CD4-positive, CD25-positive, alpha-beta regulatory T cell (primary cell): ENCODE measurements around the gene PYGB. TPM values are rescaled to one million over a fixed set of nuclear protein-coding genes. Genes with fewer than 3 reads are reported as not detected.
A peak's percentile ranks its signal among the peaks of the same experiment; 100 is the strongest.

Source experiments
- ATAC-seq, 2 donors: fragments of 150-1000 bp; cut with Tn5 transposase; one replicate each; pipeline ENCODE4 v1.10.0; 2021; ENCODE audit warnings: low read depth in 2 of 2, moderate number of reproducible peaks in 2 of 2, moderate library complexity in 1 of 2
- DNase-seq, 3 donors: peaks; one replicate each; pipeline versions ENCODE4 v3.0.0 to v3.0.0-alpha.2; 2012 to 2022; ENCODE audit warnings: mixed read lengths in 1 of 3
- H3K27ac ChIP-seq: one replicate; pipeline ENCODE4 v1.7.0; 2013; ENCODE audit warnings: mild to moderate bottlenecking, low read length; ENCODE audit not compliant: insufficient read depth, poor library complexity, severe bottlenecking
- H3K27me3 ChIP-seq: one replicate; pipeline ENCODE4 v1.7.0; 2013; ENCODE audit warnings: low read length; ENCODE audit not compliant: control insufficient read depth, insufficient read depth
- H3K36me3 ChIP-seq: one replicate; pipeline ENCODE4 v1.7.0; 2013; ENCODE audit warnings: mild to moderate bottlenecking, low read length, moderate library complexity; ENCODE audit not compliant: control insufficient read depth, insufficient read depth
- H3K4me1 ChIP-seq: 2 replicates; pipeline ENCODE4 v1.7.0; 2013; ENCODE audit warnings: mild to moderate bottlenecking, low read length; ENCODE audit not compliant: insufficient read depth, control insufficient read depth, poor library complexity, severe bottlenecking
- H3K4me3 ChIP-seq: one replicate; pipeline ENCODE4 v1.7.0; 2013; ENCODE audit warnings: low read depth, mild to moderate bottlenecking, low read length, moderate library complexity
- H3K9me3 ChIP-seq, 2 experiments: 1 replicate in 1 of 2; 2 replicates in 1 of 2; pipeline ENCODE4 v1.7.0; 2013; ENCODE audit warnings: low read length in 2 of 2, mild to moderate bottlenecking in 1 of 2, moderate library complexity in 1 of 2; ENCODE audit not compliant: control insufficient read depth in 2 of 2
- H3K27ac Mint-ChIP-seq, 3 donors: one replicate each; pipeline ENCODE4 v1.8.0; 2020 to 2022; ENCODE audit warnings: mild to moderate bottlenecking in 3 of 3, mixed read lengths in 3 of 3, moderate library complexity in 2 of 3
- H3K27me3 Mint-ChIP-seq: one replicate; pipeline ENCODE4 v1.8.0; 2022; ENCODE audit warnings: mild to moderate bottlenecking, mixed read lengths
- H3K36me3 Mint-ChIP-seq: one replicate; pipeline ENCODE4 v1.8.0; 2020; ENCODE audit warnings: mixed read lengths
- H3K4me1 Mint-ChIP-seq, 4 donors: one replicate each; pipeline ENCODE4 v1.8.0; 2020 to 2022; ENCODE audit warnings: mixed read lengths in 4 of 4, mild to moderate bottlenecking in 1 of 4
- H3K4me3 Mint-ChIP-seq, 4 donors: one replicate each; pipeline ENCODE4 v1.8.0; 2020 to 2022; ENCODE audit warnings: mild to moderate bottlenecking in 4 of 4, mixed read lengths in 4 of 4, moderate library complexity in 3 of 4
- H3K9me3 Mint-ChIP-seq, 7 donors: one replicate each; pipeline ENCODE4 v1.8.0; 2020 to 2022; ENCODE audit warnings: mixed read lengths in 7 of 7, mild to moderate bottlenecking in 3 of 7, moderate library complexity in 2 of 7
- polyA plus RNA-seq, 4 donors: library from polyadenylated mRNA; unstranded; fragments of 300-500 nt; fragmentation: Illumina TruSeq; gene quantifications; one replicate each; pipeline ENCODE4 v1.2.3, GENCODE V29; 2021
- total RNA-seq: library from RNA; stranded (reverse); gene quantifications from one replicate; pipeline ENCODE4 v1.2.3, GENCODE V29; 2022

PYGB gene
- total and polyA plus RNA-seq, 5 donors from 2014 or later = 37.2 to 64.6 (median 45.4) TPM

- Histone ChIP-seq H3K36me3 (no peaks in the 10 kb centered on the region), H3K4me1 (peaks cover 31% of the 10 kb centered on the region), H3K9me3 (no peaks in the 10 kb centered on the region), H3K27ac (no peak overlapping the region), H3K27me3 (no peaks in the 10 kb centered on the region), H3K4me3 (peak overlapping the region; percentile 58)
- no peak for ATAC-seq
- peaks cover 19 to 77% (median 46%) of the 10 kb centered on the region in 4 donors for H3K4me1 Mint-ChIP-seq
- no peak for DNase-seq
- H3K27ac Mint-ChIP-seq = peak overlapping the region in 1 of 3 donors; percentile 56
- H3K27me3 Mint-ChIP-seq = no peaks in the 10 kb centered on the region
- H3K4me3 Mint-ChIP-seq = peak overlapping the region; percentile 95 to 98 (median 96)
- no peaks in the 10 kb centered on the region for H3K36me3 Mint-ChIP-seq
- H3K9me3 Mint-ChIP-seq = no peaks in the 10 kb centered on the region
Observed at GRCh38 chr20:25250508-25250907, 2.6 kb downstream of the PYGB start.

- Histone ChIP-seq H3K27me3 (no peaks in the 10 kb centered on the region), H3K4me3 (no peak overlapping the region), H3K4me1 (peaks cover 31% of the 10 kb centered on the region), H3K36me3 (no peaks in the 10 kb centered on the region), H3K9me3 (no peaks in the 10 kb centered on the region), H3K27ac (no peak overlapping the region)
- peak overlapping the region; percentile 95 to 98 (median 96) for H3K4me3 Mint-ChIP-seq
- no peaks in the 10 kb centered on the region for H3K36me3 Mint-ChIP-seq
- ATAC-seq (no peak), DNase-seq (no peak)
- H3K27me3 Mint-ChIP-seq = no peaks in the 10 kb centered on the region
- H3K27ac Mint-ChIP-seq = peak overlapping the region in 1 of 3 donors; percentile 56
- peaks cover 19 to 82% (median 47%) of the 10 kb centered on the region in 4 donors for H3K4me1 Mint-ChIP-seq
- no peaks in the 10 kb centered on the region for H3K9me3 Mint-ChIP-seq
Observed at GRCh38 chr20:25251019-25251418, 3.1 kb downstream of the PYGB start.

GRCh38 chr20:25251558-25251957 lies 3.7 kb downstream of the PYGB start:
- Histone ChIP-seq H3K36me3 (no peaks in the 10 kb centered on the region), H3K4me3 (no peak overlapping the region), H3K9me3 (no peaks in the 10 kb centered on the region), H3K27ac (no peak overlapping the region), H3K27me3 (no peaks in the 10 kb centered on the region), H3K4me1 (peaks cover 31% of the 10 kb centered on the region)
- no peaks in the 10 kb centered on the region for H3K27me3 Mint-ChIP-seq
- ATAC-seq (no peak), DNase-seq (no peak)
- H3K4me1 Mint-ChIP-seq = peaks cover 19 to 82% (median 45%) of the 10 kb centered on the region in 4 donors
- no peaks in the 10 kb centered on the region for H3K36me3 Mint-ChIP-seq
- H3K27ac Mint-ChIP-seq = peak overlapping the region in 2 of 3 donors; percentile 56 to 73
- no peaks in the 10 kb centered on the region for H3K9me3 Mint-ChIP-seq
- H3K4me3 Mint-ChIP-seq = peak overlapping the region in 3 of 4 donors; percentile 30 to 98 (median 95)

- DNase-seq (no peak), ATAC-seq (no peak)
- H3K36me3 ChIP-seq = no peaks in the 10 kb centered on the region
- no peaks in the 10 kb centered on the region for H3K27me3 ChIP-seq
- Mint-ChIP-seq H3K9me3 (no peaks in the 10 kb centered on the region), H3K27me3 (no peaks in the 10 kb centered on the region), H3K27ac (peak overlapping the region in 2 of 3 donors; percentile 56 to 73), H3K4me3 (peak overlapping the region in 1 of 4 donors; percentile 98), H3K36me3 (no peaks in the 10 kb centered on the region), H3K4me1 (peaks cover 19 to 81% (median 40%) of the 10 kb centered on the region in 4 donors)
- H3K27ac ChIP-seq = no peak overlapping the region
- H3K4me3 ChIP-seq = no peak overlapping the region
- peaks cover 25% of the 10 kb centered on the region for H3K4me1 ChIP-seq
- H3K9me3 ChIP-seq = no peaks in the 10 kb centered on the region
Observed at GRCh38 chr20:25252230-25252651, 4.4 kb downstream of the PYGB start.

- ATAC-seq (no peak), DNase-seq (no peak)
- peak overlapping the region in 1 of 3 donors; percentile 73 for H3K27ac Mint-ChIP-seq
- H3K36me3 ChIP-seq = no peaks in the 10 kb centered on the region
- H3K36me3 Mint-ChIP-seq = no peaks in the 10 kb centered on the region
- H3K27me3 ChIP-seq = no peaks in the 10 kb centered on the region
- peaks cover 22% of the 10 kb centered on the region for H3K4me1 ChIP-seq
- H3K4me1 Mint-ChIP-seq = peaks cover 19 to 84% (median 43%) of the 10 kb centered on the region in 4 donors
- H3K27ac ChIP-seq = no peak overlapping the region
- no peak overlapping the region for H3K4me3 ChIP-seq
- no peaks in the 10 kb centered on the region for H3K27me3 Mint-ChIP-seq
- H3K9me3 ChIP-seq = no peaks in the 10 kb centered on the region
- peak overlapping the region in 1 of 4 donors; percentile 98 for H3K4me3 Mint-ChIP-seq
- H3K9me3 Mint-ChIP-seq = no peaks in the 10 kb centered on the region
Observed at GRCh38 chr20:25252686-25253421, 5.0 kb downstream of the PYGB start.

- Mint-ChIP-seq H3K27me3 (no peaks in the 10 kb centered on the region), H3K4me3 (peak overlapping the region in 1 of 4 donors; percentile 38), H3K4me1 (peaks cover 18 to 90% (median 44%) of the 10 kb centered on the region in 4 donors), H3K9me3 (no peaks in the 10 kb centered on the region), H3K27ac (peak overlapping the region in 1 of 3 donors; percentile 32), H3K36me3 (peaks cover 1% of the 10 kb centered on the region)
- no peak for ATAC-seq
- Histone ChIP-seq H3K4me1 (peaks cover 18% of the 10 kb centered on the region), H3K4me3 (no peak overlapping the region), H3K27me3 (no peaks in the 10 kb centered on the region), H3K9me3 (no peaks in the 10 kb centered on the region), H3K36me3 (no peaks in the 10 kb centered on the region), H3K27ac (no peak overlapping the region)
- no peak for DNase-seq
Observed at GRCh38 chr20:25253606-25254275, 5.9 kb downstream of the PYGB start.

GRCh38 chr20:25254571-25254970 lies 6.7 kb downstream of the PYGB start:
- DNase-seq (no peak), ATAC-seq (no peak)
- peak overlapping the region; percentile 23 to 58 (median 29) for H3K27ac Mint-ChIP-seq
- H3K9me3 Mint-ChIP-seq = no peaks in the 10 kb centered on the region
- no peaks in the 10 kb centered on the region for H3K27me3 Mint-ChIP-seq
- H3K36me3 Mint-ChIP-seq = peaks cover 2% of the 10 kb centered on the region
- peaks cover under 1% of the 10 kb centered on the region for H3K36me3 ChIP-seq
- no peaks in the 10 kb centered on the region for H3K9me3 ChIP-seq
- no peak overlapping the region for H3K27ac ChIP-seq
- peak overlapping the region in 1 of 4 donors; percentile 36 for H3K4me3 Mint-ChIP-seq
- H3K4me1 ChIP-seq = peaks cover 24% of the 10 kb centered on the region
- no peaks in the 10 kb centered on the region for H3K27me3 ChIP-seq
- peaks cover 9 to 90% (median 39%) of the 10 kb centered on the region in 4 donors for H3K4me1 Mint-ChIP-seq
- H3K4me3 ChIP-seq = no peak overlapping the region
